HT1080 (cell line): ENCODE data around the gene DNAJC6. TPM values are rescaled to one million over a fixed set of nuclear protein-coding genes. Genes with fewer than 3 reads are reported as not detected.
"Not testable (repeated sequence)": the region's sequence is repeated elsewhere in the genome, so short reads cannot be mapped to it uniquely, and the experiment has no call there.

Source experiments
- DNase-seq: peaks from one replicate; pipeline ENCODE4 v3.0.0-alpha.2; 2015; ENCODE audit warnings: low read depth
- total RNA-seq: library from RNA; depleted of rRNA; stranded (reverse); fragments of >200 nt; shearing (Covaris generic); gene quantifications from 2 replicates; pipeline ENCODE4 v1.2.3, GENCODE V29; 2014

DNAJC6 gene
- total RNA-seq, 1 experiment from 2014 or later: 3.3 TPM

GRCh38 chr1:65355031-65355712, 45.8 kb downstream of the DNAJC6 start:
- DNase-seq: no peak

GRCh38 chr1:65357291-65357960, 48.1 kb downstream of the DNAJC6 start:
- no peak for DNase-seq

GRCh38 chr1:65359888-65360287, 50.5 kb downstream of the DNAJC6 start:
- no peak for DNase-seq

DNA sequence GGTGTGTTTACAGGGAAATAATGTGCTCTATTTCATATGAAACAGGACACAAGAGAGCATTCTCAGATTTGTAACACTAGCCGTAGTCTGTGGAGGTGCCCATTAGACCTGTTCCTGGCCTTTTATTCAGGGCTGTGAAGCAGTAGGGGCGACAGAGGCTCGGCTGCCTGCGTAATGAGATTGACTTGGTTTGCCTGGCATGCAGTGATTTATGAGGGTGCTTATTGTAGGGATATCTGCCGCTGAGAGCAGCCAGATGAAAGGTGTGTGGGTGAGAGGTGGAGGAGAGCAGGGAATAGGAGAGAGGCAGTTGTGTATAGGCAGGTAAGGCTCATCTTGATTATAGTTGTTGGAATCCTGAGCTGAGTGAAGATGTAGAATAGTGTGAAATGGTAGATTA, 51.3 kb downstream of the DNAJC6 start:
- no peak for DNase-seq

DNA sequence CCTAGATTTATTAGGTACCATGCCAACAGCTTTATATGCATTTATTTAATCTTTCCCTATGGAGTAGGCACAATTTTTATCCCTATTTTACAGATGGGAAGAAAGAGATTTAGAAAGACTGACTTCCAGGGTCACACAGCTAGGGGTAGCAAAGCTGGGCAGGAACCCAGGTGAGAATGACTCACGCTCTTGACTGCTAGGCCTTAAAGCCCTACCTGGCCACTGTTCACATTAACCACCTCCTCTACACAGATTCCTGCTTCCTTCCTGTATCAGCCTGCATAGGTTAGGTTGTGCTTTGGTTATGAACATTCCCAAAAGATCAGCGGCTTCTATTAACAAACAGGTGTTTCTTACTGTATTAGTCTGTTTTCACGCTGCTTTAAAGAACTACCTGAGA, 53.2 kb downstream of the DNAJC6 start:
- no peak for DNase-seq

GRCh38 chr1:65363484-65363883, 54.1 kb downstream of the DNAJC6 start:
- DNase-seq: no peak

DNA sequence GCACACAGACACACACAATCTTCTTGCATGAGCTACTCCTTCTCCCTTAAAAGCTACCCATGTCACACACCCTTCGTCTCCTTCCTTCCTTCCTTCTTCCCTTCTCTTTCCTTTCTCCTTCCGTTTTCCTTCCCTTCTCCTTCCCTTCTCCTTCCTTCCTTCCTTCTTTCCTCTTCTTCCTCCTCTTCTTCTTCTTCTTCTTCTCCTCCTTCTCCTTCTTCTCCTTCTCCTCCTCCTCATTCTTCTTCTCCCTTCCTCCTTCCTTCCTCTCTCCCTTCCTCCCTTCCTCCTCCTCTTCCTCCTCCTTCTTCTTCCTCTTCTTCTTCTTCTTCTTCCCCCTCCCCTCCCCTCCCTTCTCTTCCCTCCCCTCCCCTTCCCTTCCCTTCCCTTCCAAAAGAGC, 59.1 kb downstream of the DNAJC6 start:
- DNase-seq: no peak

- DNase-seq: no peak
These were observed 62.2 kb downstream of the DNAJC6 start for GRCh38 chr1:65371544-65371943.

- DNase-seq: peak; percentile 23
These were observed 63.2 kb downstream of the DNAJC6 start for GRCh38 chr1:65372557-65372956.

- no peak for DNase-seq
These were observed 68.3 kb downstream of the DNAJC6 start for GRCh38 chr1:65377496-65378246.

- DNase-seq: no peak
These were observed 69.1 kb downstream of the DNAJC6 start for GRCh38 chr1:65378247-65378946.

DNA sequence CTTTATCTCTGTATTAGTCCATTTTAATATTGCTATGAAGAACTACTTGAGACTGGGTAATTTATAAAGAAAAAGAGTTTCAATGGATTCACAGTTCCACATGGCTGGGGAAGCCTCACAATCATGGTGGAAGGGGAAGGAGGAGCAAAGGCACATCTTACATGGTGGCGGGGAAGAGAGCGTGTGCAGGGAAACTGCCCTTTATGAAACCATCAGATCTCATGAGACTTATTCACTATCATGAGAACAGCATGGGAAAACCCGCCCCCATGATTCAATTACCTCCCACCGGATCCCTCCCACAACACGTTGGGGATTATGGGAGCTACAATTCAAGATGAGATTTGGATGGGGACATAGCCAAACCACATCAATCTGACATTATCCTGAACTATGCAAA, 75.1 kb downstream of the DNAJC6 start:
- DNase-seq: not testable (repeated sequence)

DNA sequence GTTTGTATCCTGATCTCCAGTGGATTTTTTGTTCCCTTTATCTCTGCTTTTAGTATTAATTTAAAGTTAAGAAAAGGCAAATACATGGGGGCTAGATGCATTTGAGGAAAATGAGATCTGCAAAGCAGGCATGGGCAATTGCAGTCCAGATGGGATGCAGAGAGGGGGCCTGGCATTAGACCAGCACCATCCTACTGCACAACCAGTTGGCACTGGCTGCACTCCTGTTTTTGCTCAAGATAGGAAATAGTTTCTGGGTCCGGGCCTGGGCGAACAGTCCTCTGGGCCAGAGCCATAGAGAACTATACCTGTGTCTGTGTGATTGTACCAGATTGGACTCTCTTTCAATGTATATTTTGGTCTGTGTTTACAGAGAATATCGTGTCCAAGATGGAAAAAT, 77.1 kb downstream of the DNAJC6 start:
- DNase-seq: no peak

DNA sequence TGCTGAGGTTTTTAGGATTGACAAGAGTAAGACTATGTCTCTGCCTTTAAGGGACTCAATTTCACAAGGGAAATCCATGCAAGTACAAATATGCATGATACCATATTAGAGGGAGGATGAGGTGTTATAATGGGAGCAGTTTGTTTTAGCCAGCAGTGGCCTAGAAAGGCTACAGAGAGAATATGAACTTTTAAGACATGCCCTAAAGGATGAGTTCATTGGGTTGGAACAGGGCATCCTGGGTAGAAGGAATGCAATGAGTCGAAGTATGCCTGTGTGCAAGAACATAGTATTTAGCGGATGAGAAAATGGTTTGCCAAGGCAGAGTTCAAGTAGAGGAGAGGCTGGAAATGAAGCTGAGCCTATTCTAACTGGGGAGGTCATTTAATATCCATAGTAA, 78.5 kb downstream of the DNAJC6 start:
- no peak for DNase-seq

DNA sequence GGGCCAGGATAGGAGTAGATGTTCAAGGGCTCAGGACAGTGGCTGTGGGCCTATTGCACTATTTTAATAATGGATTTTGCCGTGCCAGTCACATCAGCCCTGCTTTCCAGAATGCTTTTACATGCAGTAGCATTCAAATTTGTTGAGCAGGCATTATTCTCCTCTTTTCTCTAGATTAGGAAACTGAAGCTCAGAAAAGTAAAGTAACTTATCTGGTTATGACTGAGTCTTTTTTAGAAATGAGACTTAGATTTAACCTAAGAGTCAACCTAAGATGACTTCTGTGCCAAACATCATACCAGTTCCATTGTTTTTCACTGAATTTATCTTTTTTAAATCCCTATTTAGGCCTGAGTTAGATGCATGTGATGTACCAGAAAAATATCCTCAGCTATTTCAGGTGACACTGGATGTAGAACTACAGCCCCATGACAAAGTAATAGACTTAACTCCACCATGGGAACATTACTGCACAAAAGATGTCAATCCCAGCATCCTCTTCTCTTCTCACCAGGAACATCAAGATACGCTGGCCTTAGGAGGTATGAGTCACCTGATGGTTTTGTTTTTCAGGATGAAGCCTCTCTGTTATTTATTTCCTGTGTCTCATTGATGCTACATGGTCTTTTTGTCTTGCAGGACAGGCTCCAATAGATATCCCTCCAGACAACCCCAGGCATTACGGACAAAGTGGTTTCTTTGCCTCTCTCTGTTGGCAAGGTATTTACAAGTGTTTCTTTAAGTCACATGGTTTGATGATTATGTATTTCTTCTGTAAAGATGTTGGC, 79.8 kb downstream of the DNAJC6 start:
- peak; percentile 71 for DNase-seq

GRCh38 chr1:65392497-65392896, 83.2 kb downstream of the DNAJC6 start:
- DNase-seq: no peak

DNA sequence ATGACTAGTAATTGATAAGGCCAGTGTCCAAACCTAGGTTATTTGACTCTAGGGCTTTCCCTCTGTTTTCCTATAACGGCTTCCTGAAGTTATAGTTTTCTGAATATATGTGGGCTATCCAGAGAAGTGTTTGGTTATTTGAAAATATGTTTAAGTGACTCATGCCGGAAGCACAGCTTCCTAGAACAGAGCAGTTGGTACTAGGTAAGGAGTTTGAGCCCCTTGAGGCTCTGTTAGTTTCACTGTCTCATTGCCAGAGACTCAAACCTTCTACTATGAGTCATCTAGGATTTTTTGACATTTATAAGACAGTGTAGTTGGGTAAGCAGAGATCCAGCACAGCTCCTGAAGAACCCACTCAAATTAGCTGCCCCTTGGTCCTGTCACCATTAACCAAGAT, 84.0 kb downstream of the DNAJC6 start:
- peak; percentile 90 for DNase-seq

GRCh38 chr1:65393928-65394327, 84.6 kb downstream of the DNAJC6 start:
- no peak for DNase-seq

DNA sequence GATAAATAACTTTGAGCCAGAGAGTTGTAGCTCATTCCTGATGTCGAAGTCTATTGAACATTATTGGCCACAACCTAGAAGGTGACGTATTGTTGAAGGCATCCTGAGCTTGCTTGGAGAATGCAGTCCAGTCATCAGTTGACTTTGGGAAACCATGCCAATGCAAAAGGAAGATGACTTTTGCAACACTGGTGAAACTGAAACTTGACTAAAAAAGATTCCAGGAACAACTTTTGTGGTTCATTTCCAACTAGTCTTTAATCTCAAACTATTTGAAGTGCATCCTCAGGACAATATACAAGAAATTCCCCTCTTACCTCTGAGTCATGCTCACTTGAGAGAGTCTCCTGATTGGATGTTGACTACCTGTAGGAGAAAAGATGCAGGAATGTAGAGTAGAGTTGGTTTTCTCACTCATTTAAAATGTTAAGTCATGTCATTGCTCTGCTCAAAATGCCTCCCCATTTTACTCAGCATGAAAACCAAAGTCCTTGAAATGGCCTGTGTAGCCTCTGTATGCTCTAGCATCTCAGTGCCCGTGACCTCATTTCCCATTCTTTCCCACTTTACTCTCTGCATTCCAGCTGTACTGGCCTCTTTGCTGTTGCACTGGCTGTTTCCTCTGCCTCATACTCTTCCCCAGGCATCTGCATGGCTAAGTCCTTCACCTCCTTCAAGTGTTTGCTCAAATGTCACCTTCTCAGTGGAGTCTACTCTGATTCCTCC, 86.7 kb downstream of the DNAJC6 start:
- peak; percentile 85 for DNase-seq

- no peak for DNase-seq
These were observed 88.7 kb downstream of the DNAJC6 start for GRCh38 chr1:65398083-65398482.
